Activated B cell treated with CpG ODN at 0.5 μM for 24 hours (primary cell): ENCODE results near the gene PTPN12. TPM values are rescaled to one million over a fixed set of nuclear protein-coding genes. Genes with fewer than 3 reads are reported as not detected.

Experiments
- ATAC-seq: fragments of 200-7000 bp; cut with Tn5 transposase; one replicate; pipeline ENCODE4 v1.10.0; 2021; ENCODE audit warnings: low read depth, mild to moderate bottlenecking, moderate library complexity
- CTCF ChIA-PET: fragments of 350-600 bp; sonication (Branson Sonifier 250); formaldehyde crosslinking; loops from one replicate; lab custom pipeline; 2021; ENCODE audit warnings: antibody characterized with exemption; lab: Charles Lee
- POLR2A ChIA-PET: fragments of 350-600 bp; sonication (Branson Sonifier 250); formaldehyde crosslinking; loops from one replicate; lab custom pipeline; 2021; ENCODE audit warnings: antibody characterized with exemption; lab: Charles Lee
- DNase-seq: peaks from one replicate; pipeline ENCODE4 v3.0.0; 2022
- H3K27ac Mint-ChIP-seq: one replicate; pipeline ENCODE4 v1.8.0; 2020; ENCODE audit warnings: mixed read lengths
- H3K27me3 Mint-ChIP-seq: one replicate; pipeline ENCODE4 v1.8.0; 2021; ENCODE audit warnings: mixed read lengths
- H3K36me3 Mint-ChIP-seq: one replicate; pipeline ENCODE4 v1.8.0; 2021; ENCODE audit warnings: low read depth, mixed read lengths
- H3K4me1 Mint-ChIP-seq: one replicate; pipeline ENCODE4 v1.8.0; 2021; ENCODE audit warnings: mixed read lengths
- H3K4me3 Mint-ChIP-seq: one replicate; pipeline ENCODE4 v1.8.0; 2020; ENCODE audit warnings: mild to moderate bottlenecking, mixed read lengths
- H3K9me3 Mint-ChIP-seq: one replicate; pipeline ENCODE4 v1.8.0; 2020; ENCODE audit warnings: mixed read lengths
- CTCF ChIP-seq: fragments of 200-600 bp; IDR thresholded peaks from one replicate; pipeline ENCODE4 v1.8.0; 2022; ENCODE audit warnings: antibody characterized with exemption, mild to moderate bottlenecking
- intact Hi-C: fragments of 100-400 bp; cut with micrococcal nuclease; formaldehyde crosslinking; loops from one replicate; pipeline ENCODE4 v1.15.1; 2024
- total RNA-seq: library from RNA; stranded (reverse); gene quantifications from 2 replicates; pipeline ENCODE4 v1.2.3, GENCODE V29; 2022

Gene PTPN12
- total RNA-seq, 1 donor from 2014 or later = 39.2 TPM

GRCh38 chr7:77565917-77566316 is 28.8 kb downstream of the PTPN12 start:
- ChIA-PET POLR2A (no interaction called here), CTCF (no interaction called here)
- Mint-ChIP-seq H3K9me3 (no peaks in the 10 kb centered on the region), H3K4me1 (peaks cover 23% of the 10 kb centered on the region), H3K36me3 (no peaks in the 10 kb centered on the region), H3K27ac (no peak overlapping the region), H3K4me3 (no peak overlapping the region), H3K27me3 (no peaks in the 10 kb centered on the region)
- ATAC-seq (no peak), DNase-seq (no peak)
- TF ChIP-seq CTCF = no peak
- intact Hi-C loops = no loop called here

DNA sequence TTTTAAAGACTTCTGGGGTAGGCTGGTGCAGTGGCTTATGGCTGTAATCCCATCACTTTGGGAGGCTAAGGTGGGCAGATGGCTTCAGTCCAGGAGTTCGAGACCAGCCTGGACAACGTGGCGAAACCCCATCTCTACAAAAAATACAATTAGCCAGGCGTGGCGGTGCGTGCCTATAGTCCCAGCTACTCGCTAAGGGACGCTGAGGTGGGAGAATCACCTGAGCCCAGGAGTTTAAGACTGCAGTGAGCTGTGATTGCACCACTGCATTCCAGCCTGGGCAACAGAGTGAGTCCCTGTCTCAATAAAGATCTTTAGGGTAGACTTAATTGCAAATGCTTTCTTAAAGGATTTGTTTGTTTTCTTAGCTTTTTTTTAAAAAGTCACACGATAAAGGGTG is 29.3 kb downstream of the PTPN12 start:
- H3K27ac Mint-ChIP-seq = no peak overlapping the region
- TF ChIP-seq CTCF = no peak
- H3K4me3 Mint-ChIP-seq = no peak overlapping the region
- no peaks in the 10 kb centered on the region for H3K9me3 Mint-ChIP-seq
- no peaks in the 10 kb centered on the region for H3K27me3 Mint-ChIP-seq
- intact Hi-C loops = no loop called here
- peaks cover 18% of the 10 kb centered on the region for H3K4me1 Mint-ChIP-seq
- ATAC-seq = no peak
- DNase-seq = no peak
- POLR2A ChIA-PET = no interaction called here
- CTCF ChIA-PET = interaction anchor here (0.7 kb wide), 1 partner anchor 11 kb away, joined by 3 read pairs; no protein-coding TSS in a partner anchor
- H3K36me3 Mint-ChIP-seq = no peaks in the 10 kb centered on the region

- ATAC-seq (no peak), DNase-seq (no peak)
- intact Hi-C loops = no loop called here
- no peaks in the 10 kb centered on the region for H3K9me3 Mint-ChIP-seq
- H3K27ac Mint-ChIP-seq = no peak overlapping the region
- POLR2A ChIA-PET = no interaction called here
- peaks cover 19% of the 10 kb centered on the region for H3K36me3 Mint-ChIP-seq
- TF ChIP-seq CTCF = no peak
- H3K4me3 Mint-ChIP-seq = no peak overlapping the region
- CTCF ChIA-PET = no interaction called here
- H3K4me1 Mint-ChIP-seq = peaks cover 6% of the 10 kb centered on the region
- H3K27me3 Mint-ChIP-seq = no peaks in the 10 kb centered on the region
Observed at GRCh38 chr7:77569514-77570232, 32.6 kb downstream of the PTPN12 start.

DNA sequence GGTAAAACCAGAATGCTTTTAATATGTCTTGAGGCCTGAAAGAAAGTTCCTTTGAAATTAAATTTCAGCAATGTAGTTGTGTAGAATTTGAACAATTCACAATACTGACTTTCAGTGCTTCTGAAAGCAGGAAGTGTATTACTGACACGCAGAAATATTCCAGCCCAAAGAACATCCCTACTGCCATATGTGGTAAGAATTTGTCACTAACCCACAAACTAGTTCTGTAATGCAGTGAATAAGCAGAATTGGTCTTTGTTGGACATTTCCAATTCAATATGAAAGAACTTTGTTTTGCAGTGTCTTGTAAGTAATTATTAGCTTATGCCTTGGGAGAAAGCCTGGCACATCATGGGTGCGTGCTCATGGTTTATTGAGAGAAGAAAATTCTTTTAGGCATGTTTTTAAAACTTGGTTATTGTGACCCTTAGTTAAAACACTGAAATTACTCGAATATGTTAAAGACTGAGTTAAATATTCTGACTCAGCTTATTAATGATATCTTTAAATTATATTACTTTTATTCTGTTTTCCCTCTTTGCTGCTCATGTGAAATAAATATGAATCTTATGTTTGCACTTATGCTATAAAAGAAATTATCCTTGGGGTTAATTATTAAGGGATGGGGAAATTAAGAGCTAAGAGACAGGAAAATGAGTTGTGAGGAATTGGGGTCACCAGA is 33.4 kb downstream of the PTPN12 start:
- CTCF ChIA-PET = no interaction called here
- intact Hi-C loops = no loop called here

More for the DNA sequence above, 33.4 kb downstream of the PTPN12 start:
- POLR2A ChIA-PET = interaction anchor here (0.5 kb wide), 1 partner anchor 179 kb away, joined by 3 read pairs; no protein-coding TSS in a partner anchor
- Mint-ChIP-seq H3K9me3 (no peaks in the 10 kb centered on the region), H3K36me3 (peaks cover 21% of the 10 kb centered on the region), H3K27ac (no peak overlapping the region), H3K4me3 (no peak overlapping the region), H3K4me1 (peaks cover 6% of the 10 kb centered on the region), H3K27me3 (no peaks in the 10 kb centered on the region)
- no peak for TF ChIP-seq CTCF
- no peak for DNase-seq
- no peak for ATAC-seq
